HL-60/S4 treated with phorbol 12-myristate 13-acetate at 8.2 ng/mL for 4 days and 3 days (cell line): ENCODE results near the gene HCN2.
"Not testable (repeated sequence)": the region's sequence is repeated elsewhere in the genome, so short reads cannot be mapped to it uniquely, and the experiment has no call there.

Experiments
- in situ Hi-C: fragments of 300-500 bp; cut with MboI; formaldehyde crosslinking; loops from 2 replicates; pipeline ENCODE4 v1.15.0; 2022; ENCODE audit warnings: low sequenced_read_pairs

HCN2 gene

GRCh38 chr19:617551-618246, 28.0 kb downstream of the HCN2 start:
- in situ Hi-C loops = no loop called here

GRCh38 chr19:618247-618619, 28.6 kb downstream of the HCN2 start:
- in situ Hi-C loops = no loop called here

- in situ Hi-C loops = no loop called here
Observed at GRCh38 chr19:618674-619285, 29.1 kb downstream of the HCN2 start.

DNA sequence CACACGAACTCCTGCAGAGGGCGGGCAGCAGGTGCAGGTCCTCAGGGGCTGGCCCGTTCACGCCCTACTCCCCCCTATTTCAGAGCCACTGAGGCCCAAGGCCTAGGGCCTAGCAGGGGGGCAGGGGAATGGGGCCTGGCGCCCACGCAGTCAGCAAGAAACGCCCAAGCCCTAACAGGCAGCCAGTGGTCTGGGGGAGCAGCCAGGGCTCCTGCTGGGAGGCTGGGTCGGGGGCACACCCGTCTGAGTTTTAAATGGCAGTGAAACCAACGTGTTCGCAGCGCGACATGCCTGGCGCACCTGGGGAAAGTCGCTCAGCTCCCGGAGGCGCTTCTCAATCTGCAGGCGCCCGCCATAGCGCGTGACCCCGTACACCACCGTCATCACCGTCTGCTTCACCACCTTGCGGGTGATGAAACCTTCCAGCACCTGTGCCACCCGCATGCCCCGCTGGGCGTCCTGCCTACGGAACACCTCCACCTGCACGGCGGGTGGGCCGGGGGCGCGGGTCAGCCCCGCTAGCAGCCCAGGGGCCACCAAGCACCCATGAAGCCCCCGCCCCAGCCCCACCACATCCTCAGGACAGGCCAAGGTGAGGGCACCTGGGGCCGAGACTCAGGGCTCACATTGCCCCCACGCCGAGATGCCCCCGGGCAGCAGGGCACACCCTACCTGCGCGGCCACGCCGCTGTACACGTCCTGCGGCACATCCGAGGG, 29.8 kb downstream of the HCN2 start:
- in situ Hi-C loops = no loop called here

DNA sequence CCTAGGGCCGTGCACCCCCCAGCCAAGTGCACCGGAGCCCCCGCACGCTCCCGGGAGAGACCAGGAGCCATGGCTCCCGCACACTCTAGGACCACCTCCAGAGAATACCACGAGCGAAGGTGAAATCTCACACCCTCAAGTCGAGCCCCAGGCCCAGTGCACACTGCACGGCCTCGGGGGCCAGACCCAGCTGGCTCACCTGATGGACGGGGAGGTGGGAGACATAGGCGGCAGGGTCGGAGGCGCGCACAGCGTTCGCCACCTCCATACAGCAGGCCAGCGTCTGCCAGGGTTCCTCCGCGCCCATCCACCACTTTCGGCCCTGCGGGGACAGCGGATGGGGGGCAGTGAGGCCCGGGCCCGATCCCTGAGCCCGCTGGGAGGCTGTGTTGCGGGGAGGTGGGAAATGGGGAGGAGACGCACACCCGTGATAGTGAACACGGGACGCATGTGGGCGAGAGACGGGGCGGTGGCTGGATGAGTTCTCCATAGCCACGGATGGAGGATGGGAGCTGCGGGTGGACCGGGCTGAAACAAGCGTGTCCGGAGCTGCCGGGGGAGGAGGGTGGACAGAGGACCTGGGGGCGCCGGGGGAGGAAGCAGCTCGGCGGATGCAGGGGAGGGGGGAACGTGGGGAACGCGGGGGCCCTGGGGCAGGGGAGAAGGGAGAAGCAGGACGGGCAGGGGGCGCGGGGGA, 30.6 kb downstream of the HCN2 start:
- in situ Hi-C loops = no loop called here

DNA sequence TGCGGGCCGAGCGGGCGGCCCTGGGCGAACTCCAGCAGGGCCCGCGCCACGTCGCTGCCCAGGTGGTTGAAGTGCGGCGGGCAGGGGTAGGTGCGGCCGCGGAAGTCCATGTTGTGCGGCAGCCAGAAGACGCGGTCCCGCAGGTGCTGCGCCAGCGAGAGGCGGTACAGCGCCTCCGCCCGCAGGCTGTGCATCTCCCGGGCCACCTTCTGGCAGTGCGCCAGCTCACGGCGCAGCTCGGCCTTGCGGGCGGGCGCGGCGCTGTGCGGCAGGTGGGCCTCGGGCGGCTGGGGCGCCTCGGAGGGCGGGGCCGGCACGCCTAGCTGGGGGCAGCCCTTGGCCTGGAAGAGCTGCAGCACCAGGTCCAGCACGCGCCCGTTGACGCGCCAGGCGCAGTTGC, 31.5 kb downstream of the HCN2 start:
- in situ Hi-C loops = not testable (repeated sequence)

DNA sequence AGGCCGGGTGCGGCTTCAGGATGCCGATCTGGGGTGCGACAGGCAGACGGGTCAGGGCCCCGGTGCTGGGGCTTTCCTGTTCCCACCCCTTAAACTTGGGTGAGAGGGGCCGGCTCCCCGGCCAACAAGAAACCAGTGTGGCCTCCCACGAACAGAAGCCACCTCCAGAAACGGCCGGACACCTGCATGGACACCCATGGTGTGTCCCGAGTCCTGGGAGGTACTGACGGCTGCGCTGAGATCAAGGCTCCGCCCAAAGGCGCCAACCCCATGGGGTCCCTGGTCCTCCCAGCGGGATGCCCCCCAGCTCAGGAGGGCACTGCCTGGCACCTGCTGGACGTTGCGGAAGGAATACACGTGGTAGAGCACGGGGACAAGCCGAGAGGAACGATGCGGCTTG, 32.1 kb downstream of the HCN2 start:
- in situ Hi-C loops = no loop called here

GRCh38 chr19:622666-623065, 33.0 kb downstream of the HCN2 start:
- in situ Hi-C loops = no loop called here

- in situ Hi-C loops = no loop called here
Observed at GRCh38 chr19:623175-623916, 33.7 kb downstream of the HCN2 start.

GRCh38 chr19:623974-624373, 34.3 kb downstream of the HCN2 start:
- in situ Hi-C loops = no loop called here

DNA sequence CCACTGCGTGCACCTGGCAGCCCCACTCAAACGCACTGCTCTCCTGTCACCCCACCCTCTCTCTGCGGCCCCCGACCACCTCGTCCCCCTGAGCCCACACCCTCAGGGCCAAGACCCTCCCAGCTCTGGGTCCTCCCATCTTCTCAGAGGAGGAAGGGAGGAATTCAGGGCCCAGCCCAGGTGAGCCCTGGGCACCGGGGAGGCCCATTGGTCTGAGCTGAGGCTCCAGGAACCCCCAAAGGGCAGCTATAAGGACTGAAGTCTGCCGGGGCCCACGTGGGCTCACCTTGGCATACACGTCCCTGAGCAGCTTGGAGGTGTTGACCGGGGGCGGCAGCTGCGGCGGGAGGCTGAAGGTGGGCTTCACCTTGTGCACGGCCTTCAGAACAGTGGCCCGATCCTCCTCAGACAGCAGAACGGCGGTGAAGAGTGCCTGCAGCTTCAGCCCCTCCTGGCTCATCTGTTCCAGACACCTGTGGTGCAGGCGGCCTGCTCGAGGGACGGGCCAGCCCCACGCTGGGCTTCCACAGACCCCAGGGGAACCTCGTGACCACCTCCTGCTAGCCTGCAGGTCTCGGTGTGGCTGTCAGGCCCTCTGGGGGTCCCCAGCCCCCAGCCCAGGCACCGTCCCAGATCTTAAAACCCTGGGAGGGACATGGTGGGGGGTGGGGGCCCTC, 34.9 kb downstream of the HCN2 start:
- in situ Hi-C loops = no loop called here

DNA sequence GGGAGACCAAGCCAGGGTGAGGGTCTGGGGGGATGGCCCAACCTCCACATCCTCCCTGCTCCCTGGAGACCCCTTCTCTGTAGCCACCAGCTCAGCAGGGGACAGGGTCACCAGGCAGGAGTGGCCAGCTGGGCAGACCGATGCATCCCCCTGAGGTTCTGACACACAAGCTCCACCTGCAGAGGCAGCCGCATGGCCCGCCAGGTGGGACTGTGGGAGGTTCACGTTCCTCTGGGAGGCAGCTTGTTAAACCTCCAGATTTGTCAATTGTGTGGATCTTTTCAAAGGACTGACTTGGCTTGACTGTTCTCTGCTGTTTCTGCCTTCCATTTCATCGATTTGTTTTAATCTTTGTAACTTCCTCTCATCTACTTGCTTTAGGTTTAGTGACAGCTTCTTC, 35.6 kb downstream of the HCN2 start:
- in situ Hi-C loops = no loop called here

- in situ Hi-C loops = not testable (repeated sequence)
Observed at GRCh38 chr19:626566-626965, 36.9 kb downstream of the HCN2 start.

DNA sequence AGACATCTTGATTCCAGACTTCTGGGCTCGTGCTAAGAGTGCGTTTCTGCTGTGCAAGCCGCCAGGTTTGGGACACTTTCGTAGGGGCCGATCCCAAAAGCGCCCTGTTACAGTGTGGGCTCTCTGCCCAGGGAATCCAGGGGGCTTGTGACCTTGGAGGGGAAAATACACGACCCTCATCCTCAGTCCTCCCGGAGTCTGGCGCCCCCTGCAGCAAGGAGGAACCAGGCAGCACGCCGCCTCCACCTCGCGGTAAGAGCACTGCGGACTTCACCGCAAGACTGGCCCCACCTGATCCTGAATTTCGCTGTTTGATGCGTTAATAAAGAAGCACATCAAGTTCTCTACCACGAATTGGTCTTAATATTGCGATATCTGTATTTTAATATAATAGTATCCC, 38.5 kb downstream of the HCN2 start:
- in situ Hi-C loops = no loop called here

DNA sequence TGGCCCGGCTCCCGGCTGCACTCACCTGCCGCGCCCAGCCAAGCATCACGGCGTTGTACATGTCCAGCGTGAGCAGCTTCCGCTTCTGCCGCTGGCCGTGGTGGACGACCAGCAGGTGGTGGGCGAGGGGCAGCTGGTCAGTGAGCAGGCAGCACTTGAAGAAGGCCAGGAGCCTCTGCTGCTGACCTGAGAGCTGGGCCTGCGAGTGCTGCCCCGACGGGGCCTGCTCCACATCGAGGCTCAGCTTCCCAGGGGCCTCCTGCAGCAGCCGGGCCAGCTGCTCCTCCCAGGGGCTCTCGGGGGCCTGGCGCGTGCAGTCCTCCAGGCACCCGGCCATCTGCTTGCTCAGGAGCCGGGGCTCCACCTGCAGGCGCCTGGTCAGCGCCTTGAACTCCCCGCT, 39.8 kb downstream of the HCN2 start:
- in situ Hi-C loops = not testable (repeated sequence)

DNA sequence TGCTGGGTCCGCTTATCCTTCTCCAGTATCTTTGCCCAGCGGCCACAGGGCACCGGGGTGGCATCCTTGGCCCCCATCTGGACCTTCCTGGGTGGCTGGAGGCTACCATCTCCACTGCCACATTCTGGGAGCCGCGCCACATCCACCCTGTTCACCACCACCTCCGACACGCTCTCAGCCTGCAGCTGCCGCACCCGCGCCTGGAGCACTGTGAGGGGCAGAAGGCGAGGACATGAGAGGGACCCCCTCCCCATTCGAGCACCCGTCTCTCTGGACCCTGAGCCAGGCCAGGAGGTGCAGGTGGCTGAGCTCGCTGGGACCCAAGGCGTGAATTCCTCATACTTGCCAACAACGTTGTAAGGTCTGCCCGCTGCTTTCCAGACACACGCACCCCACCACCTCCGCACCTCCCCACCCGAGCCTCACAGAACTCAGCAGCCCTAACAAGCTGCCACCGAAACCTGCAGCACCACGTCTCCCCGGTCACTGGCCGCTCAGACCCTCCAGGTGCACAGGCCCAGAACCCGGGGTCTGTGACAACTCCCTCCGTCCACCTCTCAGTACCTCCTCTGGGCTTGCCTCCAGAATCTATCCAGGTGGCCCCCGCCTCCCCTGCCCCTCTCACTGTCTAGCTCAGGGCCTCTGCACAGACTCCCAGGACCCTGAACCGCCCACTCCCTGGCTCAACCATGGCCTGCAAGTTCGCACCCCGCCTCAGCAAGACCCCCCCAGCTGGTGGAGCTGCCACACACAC, 40.5 kb downstream of the HCN2 start:
- in situ Hi-C loops = no loop called here

GRCh38 chr19:632579-633067, 42.9 kb downstream of the HCN2 start:
- in situ Hi-C loops = no loop called here

- in situ Hi-C loops = no loop called here
Observed at GRCh38 chr19:633068-633785, 43.5 kb downstream of the HCN2 start, which contains the start of gene POLRMT. Gene POLRMT, minus strand, starts transcription at chr19:633537. Its CDS starts 25 bp downstream, at chr19:633512.
